SKM-1 (cell line): ENCODE data around the gene SH3GL3.

ENCODE experiments used
- DNase-seq: peaks from one replicate; lab custom pipeline; 2025; ENCODE audit not compliant: unreplicated experiment; lab: John Stamatoyannopoulos, UW

Gene SH3GL3

GRCh38 chr15:83446904-83447709 lies at the start of gene SH3GL3:
SH3GL3 (plus strand) TSS chr15:83447341; CDS start chr15:83447534, 193 bp downstream.
- peak; percentile 49 for DNase-seq

- no peak for DNase-seq
Measured at GRCh38 chr15:83398626-83399025, 48.5 kb upstream of the SH3GL3 start.

- no peak for DNase-seq
Measured at GRCh38 chr15:83404121-83404520, 43.0 kb upstream of the SH3GL3 start.

- no peak for DNase-seq
Measured at GRCh38 chr15:83410532-83410931, 36.6 kb upstream of the SH3GL3 start.

GRCh38 chr15:83413054-83413719 lies 34.0 kb upstream of the SH3GL3 start:
- DNase-seq, result no peak

- DNase-seq, result no peak
Measured at GRCh38 chr15:83422081-83422480, 25.1 kb upstream of the SH3GL3 start.

- no peak for DNase-seq
Measured at GRCh38 chr15:83422541-83422940, 24.6 kb upstream of the SH3GL3 start.

GRCh38 chr15:83424101-83424500 lies 23.0 kb upstream of the SH3GL3 start:
- DNase-seq, result no peak

- DNase-seq, result no peak
Measured at GRCh38 chr15:83430441-83430840, 16.7 kb upstream of the SH3GL3 start.

GRCh38 chr15:83431521-83431920 lies 15.6 kb upstream of the SH3GL3 start:
- no peak for DNase-seq

- no peak for DNase-seq
Measured at GRCh38 chr15:83435202-83435601, 11.9 kb upstream of the SH3GL3 start.

- DNase-seq, result no peak
Measured at GRCh38 chr15:83435782-83436181, 11.4 kb upstream of the SH3GL3 start.

- no peak for DNase-seq
Measured at GRCh38 chr15:83436513-83437158, 10.5 kb upstream of the SH3GL3 start.

GRCh38 chr15:83443076-83443847 lies 3.9 kb upstream of the SH3GL3 start:
- no peak for DNase-seq

- no peak for DNase-seq
Measured at GRCh38 chr15:83444936-83445335, 2.2 kb upstream of the SH3GL3 start.

- DNase-seq, result peak; percentile 18
Measured at GRCh38 chr15:83445643-83446042, 1.5 kb upstream of the SH3GL3 start.

- DNase-seq, result no peak
Measured at GRCh38 chr15:83446417-83446816, 724 bp upstream of the SH3GL3 start.

- no peak for DNase-seq
Measured at GRCh38 chr15:83449250-83449671, 2.1 kb downstream of the SH3GL3 start.

GRCh38 chr15:83449937-83450506 lies 2.9 kb downstream of the SH3GL3 start:
- DNase-seq, result no peak

- no peak for DNase-seq
Measured at GRCh38 chr15:83457149-83457548, 10.0 kb downstream of the SH3GL3 start.

GRCh38 chr15:83458381-83458780 lies 11.2 kb downstream of the SH3GL3 start:
- DNase-seq, result no peak
